8988T (cell line): ENCODE results near the gene IGFBP4.

Source experiments
- DNase-seq: peaks from one replicate; pipeline ENCODE4 v3.0.0; 2011

The IGFBP4 gene

GRCh38 chr17:40493697-40494096 lies 50.4 kb downstream of the IGFBP4 start:
- no peak for DNase-seq

- no peak for DNase-seq
Observed at GRCh38 chr17:40495140-40495539, 51.9 kb downstream of the IGFBP4 start.

GRCh38 chr17:40496170-40496569 lies 52.9 kb downstream of the IGFBP4 start:
- DNase-seq = no peak

GRCh38 chr17:40496634-40497420 lies 53.6 kb downstream of the IGFBP4 start:
- DNase-seq = no peak

- no peak for DNase-seq
Observed at GRCh38 chr17:40497695-40498094, 54.4 kb downstream of the IGFBP4 start.

GRCh38 chr17:40498281-40499084 lies 55.2 kb downstream of the IGFBP4 start:
- no peak for DNase-seq

GRCh38 chr17:40499551-40500189 lies 56.4 kb downstream of the IGFBP4 start:
- no peak for DNase-seq

GRCh38 chr17:40500190-40500589 lies 56.9 kb downstream of the IGFBP4 start:
- DNase-seq = no peak

- no peak for DNase-seq
Observed at GRCh38 chr17:40500709-40501108, 57.5 kb downstream of the IGFBP4 start.

GRCh38 chr17:40501499-40501911 lies 58.3 kb downstream of the IGFBP4 start, which contains the start of gene TNS4:
Gene TNS4 (minus strand): TSS chr17:40501623. CDS start chr17:40496425, 5,198 bp downstream.
- no peak for DNase-seq

- no peak for DNase-seq
Observed at GRCh38 chr17:40502716-40503115, 59.5 kb downstream of the IGFBP4 start.

GRCh38 chr17:40503154-40503553 lies 59.9 kb downstream of the IGFBP4 start:
- DNase-seq = no peak

GRCh38 chr17:40506786-40507185 lies 63.5 kb downstream of the IGFBP4 start:
- no peak for DNase-seq
